Measurements from ENCODE around the gene LPIN1. TPM values are rescaled to one million over a fixed set of nuclear protein-coding genes. Genes with fewer than 3 reads are reported as not detected.
A peak's percentile ranks its signal among the peaks of the same experiment; 100 is the strongest.
"Not testable (repeated sequence)": the region's sequence is repeated elsewhere in the genome, so short reads cannot be mapped to it uniquely, and the experiment has no call there.

Gene LPIN1
- total RNA-seq, 1 experiment from 2014 or later, result 4.4 TPM

- Histone ChIP-seq H3K79me2 (ENCODE audit: insufficient read depth, low read length) (no peaks in the 10 kb centered on the region), H3K23me2 (ENCODE audit: insufficient read length, low read depth, low read length, poor library complexity, severe bottlenecking) (no peaks in the 10 kb centered on the region), H3K23ac (ENCODE audit: insufficient read length, low read depth, low read length) (no peak overlapping the region), H4K8ac (replicated peaks; ENCODE audit: insufficient read length, low read depth, low read length) (no peak overlapping the region), H3K56ac (ENCODE audit: insufficient read length, low read depth, low read length) (no peak overlapping the region), H2BK5ac (ENCODE audit: insufficient read length, low read length) (no peak overlapping the region), H3K18ac (ENCODE audit: insufficient read length, low read depth, low read length) (no peak overlapping the region), H3K9ac (ENCODE audit: extremely low read depth, insufficient read length, low read length) (no peak overlapping the region), H2BK120ac (ENCODE audit: low read depth, low read length, poor library complexity, severe bottlenecking) (no peak overlapping the region), H3K14ac (ENCODE audit: insufficient read depth, low read length) (no peak overlapping the region), H2AK5ac (ENCODE audit: insufficient read length, low read length) (no peak overlapping the region), H4K91ac (ENCODE audit: insufficient read length, low read depth, low read length) (no peak overlapping the region), H3K79me1 (ENCODE audit: insufficient read depth, low read depth, low read length, poor library complexity, severe bottlenecking) (no peaks in the 10 kb centered on the region), H4K5ac (ENCODE audit: insufficient read length, low read depth, low read length) (no peak overlapping the region), H3K9me3 (ENCODE audit: control insufficient read depth, low read depth, low read length) (no peaks in the 10 kb centered on the region), H2AFZ (ENCODE audit: low read length) (no peak overlapping the region), H2BK20ac (ENCODE audit: low read depth, low read length, poor library complexity, severe bottlenecking) (no peak overlapping the region), H3K4me1 (ENCODE audit: insufficient read depth, low read length) (no peaks in the 10 kb centered on the region), H3K4ac (ENCODE audit: low read depth, low read length) (no peak overlapping the region), H2BK12ac (ENCODE audit: insufficient read length, low read depth, low read length) (no peak overlapping the region), H3K27ac (ENCODE audit: insufficient read length, low read depth, low read length) (no peak overlapping the region), H3K27me3 (ENCODE audit: insufficient read depth, low read length) (no peaks in the 10 kb centered on the region), H2BK15ac (ENCODE audit: low read depth, low read length) (no peak overlapping the region), H3T11ph (ENCODE audit: low read length) (no peak overlapping the region), H4K20me1 (ENCODE audit: control insufficient read depth, insufficient read depth, insufficient read length) (no peaks in the 10 kb centered on the region), H3K4me2 (ENCODE audit: insufficient read depth, insufficient read length, low read length) (no peak overlapping the region)
- DNase-seq, result no peak
- no peaks in the 10 kb centered on the region for H3K4me1 Mint-ChIP-seq
- no CpG with 5 or more reads among the region's 25 CpGs for WGBS (ENCODE audit: extremely low coverage, insufficient read length, low lambda C conversion rate)
- peaks cover 20 to 25% (median 23%) of the 10 kb centered on the region in 3 experiments for H3K36me3 Mint-ChIP-seq (ENCODE audit: insufficient read depth in 1 of 3, low read depth in 3 of 3)
- TF ChIP-seq, protein P1, sequence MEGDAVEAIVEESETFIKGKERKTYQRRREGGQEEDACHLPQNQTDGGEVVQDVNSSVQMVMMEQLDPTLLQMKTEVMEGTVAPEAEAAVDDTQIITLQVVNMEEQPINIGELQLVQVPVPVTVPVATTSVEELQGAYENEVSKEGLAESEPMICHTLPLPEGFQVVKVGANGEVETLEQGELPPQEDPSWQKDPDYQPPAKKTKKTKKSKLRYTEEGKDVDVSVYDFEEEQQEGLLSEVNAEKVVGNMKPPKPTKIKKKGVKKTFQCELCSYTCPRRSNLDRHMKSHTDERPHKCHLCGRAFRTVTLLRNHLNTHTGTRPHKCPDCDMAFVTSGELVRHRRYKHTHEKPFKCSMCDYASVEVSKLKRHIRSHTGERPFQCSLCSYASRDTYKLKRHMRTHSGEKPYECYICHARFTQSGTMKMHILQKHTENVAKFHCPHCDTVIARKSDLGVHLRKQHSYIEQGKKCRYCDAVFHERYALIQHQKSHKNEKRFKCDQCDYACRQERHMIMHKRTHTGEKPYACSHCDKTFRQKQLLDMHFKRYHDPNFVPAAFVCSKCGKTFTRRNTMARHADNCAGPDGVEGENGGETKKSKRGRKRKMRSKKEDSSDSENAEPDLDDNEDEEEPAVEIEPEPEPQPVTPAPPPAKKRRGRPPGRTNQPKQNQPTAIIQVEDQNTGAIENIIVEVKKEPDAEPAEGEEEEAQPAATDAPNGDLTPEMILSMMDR (conservative IDR thresholded peaks at IDR 0.05), result no peak
- H3K27ac Mint-ChIP-seq, result peak overlapping the region in 2 of 3 experiments; percentile 76 to 85; a peak in 5 of 7 replicates
- H3K4me3 Mint-ChIP-seq, result no peak overlapping the region
- H3K27me3 Mint-ChIP-seq (ENCODE audit: low read depth), result no peaks in the 10 kb centered on the region
- H3K9me3 Mint-ChIP-seq, result no peaks in the 10 kb centered on the region; a peak in 1 of 5 replicates
These were observed 66.2 kb downstream of the LPIN1 start for GRCh38 chr2:11812466-11813248.

GRCh38 chr2:11813345-11813744 is 66.9 kb downstream of the LPIN1 start:
- H3K4me3 Mint-ChIP-seq; H3K79me2 ChIP-seq (ENCODE audit: insufficient read depth, low read length); H3K27ac ChIP-seq (ENCODE audit: insufficient read length, low read depth, low read length); H4K91ac ChIP-seq (ENCODE audit: insufficient read length, low read depth, low read length); H3K27me3 Mint-ChIP-seq (ENCODE audit: low read depth); H3K79me1 ChIP-seq (ENCODE audit: insufficient read depth, low read depth, low read length, poor library complexity, severe bottlenecking); H3K9me3 Mint-ChIP-seq; DNase-seq; H2BK120ac ChIP-seq (ENCODE audit: low read depth, low read length, poor library complexity, severe bottlenecking); H3K9me3 ChIP-seq (ENCODE audit: control insufficient read depth, low read depth, low read length); H3K14ac ChIP-seq (ENCODE audit: insufficient read depth, low read length); H4K5ac ChIP-seq (ENCODE audit: insufficient read length, low read depth, low read length); H3K4ac ChIP-seq (ENCODE audit: low read depth, low read length); H3K27me3 ChIP-seq (ENCODE audit: insufficient read depth, low read length); H3K4me2 ChIP-seq (ENCODE audit: insufficient read depth, insufficient read length, low read length); H2BK15ac ChIP-seq (ENCODE audit: low read depth, low read length); H4K20me1 ChIP-seq (ENCODE audit: control insufficient read depth, insufficient read depth, insufficient read length); H3K23ac ChIP-seq (ENCODE audit: insufficient read length, low read depth, low read length); H3K9ac ChIP-seq (ENCODE audit: extremely low read depth, insufficient read length, low read length); H2AK5ac ChIP-seq (ENCODE audit: insufficient read length, low read length); H2BK20ac ChIP-seq (ENCODE audit: low read depth, low read length, poor library complexity, severe bottlenecking); H3K18ac ChIP-seq (ENCODE audit: insufficient read length, low read depth, low read length); H3K56ac ChIP-seq (ENCODE audit: insufficient read length, low read depth, low read length); H2BK5ac ChIP-seq (ENCODE audit: insufficient read length, low read length); H2AFZ ChIP-seq (ENCODE audit: low read length); H2BK12ac ChIP-seq (ENCODE audit: insufficient read length, low read depth, low read length); H4K8ac ChIP-seq (replicated peaks; ENCODE audit: insufficient read length, low read depth, low read length); H3K4me1 Mint-ChIP-seq; H3K23me2 ChIP-seq (ENCODE audit: insufficient read length, low read depth, low read length, poor library complexity, severe bottlenecking); H3T11ph ChIP-seq (ENCODE audit: low read length); H3K4me1 ChIP-seq (ENCODE audit: insufficient read depth, low read length): not testable (repeated sequence)
- H3K27ac Mint-ChIP-seq, result peak overlapping the region in 1 of 3 experiments; percentile 28; a peak in 1 of 7 replicates
- no CpG with 5 or more reads among the region's 10 CpGs for WGBS (ENCODE audit: extremely low coverage, insufficient read length, low lambda C conversion rate)
- H3K36me3 Mint-ChIP-seq (ENCODE audit: insufficient read depth in 1 of 3, low read depth in 3 of 3), result peaks cover 15 to 24% (median 23%) of the 10 kb centered on the region in 3 experiments

All from H9 (cell line).